Fibroblast of lung (primary cell): Measurements from ENCODE around the gene NUP214. TPM values are rescaled to one million over a fixed set of nuclear protein-coding genes. Genes with fewer than 3 reads are reported as not detected.
A peak's percentile ranks its signal among the peaks of the same experiment; 100 is the strongest.
"Not testable (repeated sequence)": the region's sequence is repeated elsewhere in the genome, so short reads cannot be mapped to it uniquely, and the experiment has no call there.

Experiments
- DNase-seq, 2 donors: peaks; one replicate each; pipeline versions ENCODE4 v3.0.0 to v3.0.0-alpha.2; 2010; ENCODE audit warnings: low read depth in 2 of 2
- H2AFZ ChIP-seq: 2 replicates; pipeline ENCODE4 v1.5.1; 2012; ENCODE audit warnings: low read length, control low read depth, inconsistent platforms
- H3K27ac ChIP-seq: 2 replicates; pipeline ENCODE4 v1.5.1; 2011; ENCODE audit warnings: low read length, control low read depth; ENCODE audit not compliant: insufficient read depth
- H3K27me3 ChIP-seq: 2 replicates; pipeline ENCODE4 v1.5.1; 2011; ENCODE audit warnings: mild to moderate bottlenecking, low read length; ENCODE audit not compliant: control insufficient read depth, insufficient read depth
- H3K36me3 ChIP-seq: 2 replicates; pipeline ENCODE4 v1.5.1; 2011; ENCODE audit warnings: low read length; ENCODE audit not compliant: control insufficient read depth, insufficient read depth
- H3K4me1 ChIP-seq: 2 replicates; pipeline ENCODE4 v1.5.1; 2011; ENCODE audit warnings: low read length; ENCODE audit not compliant: control insufficient read depth, insufficient read depth; ENCODE audit errors: extremely low read depth
- H3K4me2 ChIP-seq: 2 replicates; pipeline ENCODE4 v1.5.1; 2011; ENCODE audit warnings: low read length, control low read depth; ENCODE audit not compliant: insufficient read depth; ENCODE audit errors: extremely low read depth
- H3K4me3 ChIP-seq, 4 experiments: fragments of 200-600 bp in 1 of 4; sonication (generic) in 1 of 4; replicated peaks in 1 of 4; 2 replicates each; pipeline ENCODE4 v1.5.1; 2011 to 2016; ENCODE audit warnings: low read length in 4 of 4, low read depth in 3 of 4, mild to moderate bottlenecking in 3 of 4, control low read depth in 2 of 4, inconsistent platforms in 1 of 4, mixed read lengths in 1 of 4; ENCODE audit not compliant: insufficient read depth in 1 of 4; ENCODE audit errors: control extremely low read depth in 1 of 4
- H3K79me2 ChIP-seq: 2 replicates; pipeline ENCODE4 v1.5.1; 2012; ENCODE audit warnings: mild to moderate bottlenecking, low read length, inconsistent platforms; ENCODE audit not compliant: control insufficient read depth, insufficient read depth
- H3K9ac ChIP-seq: 2 replicates; pipeline ENCODE4 v1.5.1; 2011; ENCODE audit warnings: mild to moderate bottlenecking, low read length, control low read depth; ENCODE audit not compliant: insufficient read depth
- H3K9me3 ChIP-seq: 2 replicates; pipeline ENCODE4 v1.5.1; 2012; ENCODE audit warnings: low read depth, low read length; ENCODE audit not compliant: control insufficient read depth, insufficient read depth
- H4K20me1 ChIP-seq: 2 replicates; pipeline ENCODE4 v1.5.1; 2011; ENCODE audit warnings: low read length; ENCODE audit not compliant: control insufficient read depth, insufficient read depth; ENCODE audit errors: extremely low read depth
- EZH2 ChIP-seq: IDR thresholded peaks from 2 replicates; pipeline ENCODE4 v1.5.1; 2012; ENCODE audit warnings: low read length, control low read depth, mild to moderate bottlenecking; ENCODE audit errors: missing control alignments
- polyA plus RNA-seq, 2 donors: library from polyadenylated mRNA; depleted of rRNA in 1 of 2; stranded (reverse) in 1 of 2; unstranded in 1 of 2; fragments of >200 nt; gene quantifications; 2 replicates each; pipeline ENCODE4 v1.2.1, GENCODE V29; 2011 to 2012; ENCODE audit warnings: missing spikeins in 1 of 2
- total RNA-seq: library from RNA; depleted of rRNA; stranded (reverse); fragments of >200 nt; gene quantifications from 2 replicates; pipeline ENCODE4 v1.2.1, GENCODE V29; 2014
- TF ChIP-seq, protein P1 (sequence below), 2 donors: IDR thresholded peaks in 1 of 2; conservative IDR thresholded peaks in 1 of 2; 1 replicate in 1 of 2; 2 replicates in 1 of 2; pipeline ENCODE4 v1.5.1; 2011 to 2012; ENCODE audit warnings: low read length in 2 of 2, control low read depth in 1 of 2, inconsistent platforms in 1 of 2, low read depth in 1 of 2, mild to moderate bottlenecking in 1 of 2

The NUP214 gene
- total and polyA plus RNA-seq, 2 donors (not counting 1 experiment from before 2014, with no cell fraction given): 5.0 to 12.2 TPM

DNA sequence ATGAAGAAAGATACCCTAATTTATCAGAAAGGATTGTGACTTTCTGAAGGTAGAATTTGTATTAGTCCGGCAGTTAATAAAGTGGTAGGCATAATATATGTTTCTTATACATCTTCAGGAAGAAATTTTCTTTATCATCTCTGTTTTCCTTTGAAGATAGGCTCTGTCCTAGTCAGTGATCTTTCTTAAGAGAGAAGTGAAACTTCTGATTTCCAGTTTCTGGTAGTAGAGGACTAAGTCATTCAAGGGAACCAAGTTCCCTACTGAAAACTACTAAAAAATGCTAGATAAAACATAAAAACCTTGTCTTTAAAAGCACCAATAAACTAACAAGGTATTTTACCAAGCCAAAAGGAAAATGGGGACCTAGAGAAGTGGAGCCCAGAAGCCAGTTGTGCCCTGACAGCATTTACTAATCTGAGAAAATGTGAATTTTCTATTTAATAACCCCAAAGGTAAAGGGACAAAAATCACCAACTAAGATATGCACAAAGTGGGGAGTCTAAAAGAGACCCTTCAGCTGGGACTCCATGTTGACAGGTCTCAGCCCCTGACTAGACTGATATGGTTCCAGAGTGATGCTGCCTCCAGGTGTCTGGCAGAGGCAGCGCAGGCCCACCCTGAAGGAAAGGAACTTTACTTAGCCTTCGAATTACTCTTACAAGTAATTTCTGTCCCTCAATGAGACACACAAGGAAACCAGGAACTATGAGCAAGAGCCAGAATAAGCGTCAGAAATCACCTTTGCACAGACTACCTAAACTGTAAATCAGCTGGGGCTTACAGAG, 78.2 kb downstream of the NUP214 start:
- Histone ChIP-seq H3K9me3 (no peaks in the 10 kb centered on the region), H3K27ac (no peak overlapping the region), H3K79me2 (no peaks in the 10 kb centered on the region), H3K4me1 (no peaks in the 10 kb centered on the region), H4K20me1 (no peaks in the 10 kb centered on the region), H3K4me2 (no peak overlapping the region), H3K36me3 (peaks cover 5% of the 10 kb centered on the region), H3K4me3 (no peak overlapping the region), H3K27me3 (no peaks in the 10 kb centered on the region), H3K9ac (no peak overlapping the region), H2AFZ (no peak overlapping the region)
- TF ChIP-seq, protein P1, sequence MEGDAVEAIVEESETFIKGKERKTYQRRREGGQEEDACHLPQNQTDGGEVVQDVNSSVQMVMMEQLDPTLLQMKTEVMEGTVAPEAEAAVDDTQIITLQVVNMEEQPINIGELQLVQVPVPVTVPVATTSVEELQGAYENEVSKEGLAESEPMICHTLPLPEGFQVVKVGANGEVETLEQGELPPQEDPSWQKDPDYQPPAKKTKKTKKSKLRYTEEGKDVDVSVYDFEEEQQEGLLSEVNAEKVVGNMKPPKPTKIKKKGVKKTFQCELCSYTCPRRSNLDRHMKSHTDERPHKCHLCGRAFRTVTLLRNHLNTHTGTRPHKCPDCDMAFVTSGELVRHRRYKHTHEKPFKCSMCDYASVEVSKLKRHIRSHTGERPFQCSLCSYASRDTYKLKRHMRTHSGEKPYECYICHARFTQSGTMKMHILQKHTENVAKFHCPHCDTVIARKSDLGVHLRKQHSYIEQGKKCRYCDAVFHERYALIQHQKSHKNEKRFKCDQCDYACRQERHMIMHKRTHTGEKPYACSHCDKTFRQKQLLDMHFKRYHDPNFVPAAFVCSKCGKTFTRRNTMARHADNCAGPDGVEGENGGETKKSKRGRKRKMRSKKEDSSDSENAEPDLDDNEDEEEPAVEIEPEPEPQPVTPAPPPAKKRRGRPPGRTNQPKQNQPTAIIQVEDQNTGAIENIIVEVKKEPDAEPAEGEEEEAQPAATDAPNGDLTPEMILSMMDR (conservative IDR thresholded peaks at IDR 0.05 in 1 of 2, IDR thresholded peaks at IDR 0.05 in 1 of 2; ENCODE audit: low read depth in 1 of 2, low read length in 2 of 2): peak in 1 of 2 donors; percentile 25
- TF ChIP-seq EZH2: no peak
- DNase-seq: no peak

DNA sequence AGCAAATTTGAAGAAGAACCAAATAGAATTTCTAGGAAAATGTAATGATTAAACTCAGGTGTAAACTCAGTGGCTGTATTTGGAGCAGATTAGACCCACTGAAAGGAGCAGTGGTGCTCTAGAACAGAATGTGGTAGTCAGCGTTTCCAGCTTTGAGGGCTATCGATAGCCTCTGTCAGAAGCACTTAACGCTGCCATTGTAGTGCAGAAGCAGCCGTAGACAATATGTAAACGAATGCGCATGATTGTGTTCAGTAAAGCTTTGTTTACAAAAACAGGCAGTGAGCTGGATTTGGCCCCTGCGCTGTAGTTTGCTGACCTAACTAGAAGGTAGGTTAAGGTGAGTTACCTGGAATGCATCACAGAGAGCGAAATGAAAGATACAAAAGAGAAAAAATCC, 78.9 kb downstream of the NUP214 start:
- H2AFZ ChIP-seq: no peak overlapping the region
- no peaks in the 10 kb centered on the region for H3K27me3 ChIP-seq
- TF ChIP-seq, protein P1 (conservative IDR thresholded peaks at IDR 0.05 in 1 of 2, IDR thresholded peaks at IDR 0.05 in 1 of 2; ENCODE audit: low read depth in 1 of 2, low read length in 2 of 2): no peak
- TF ChIP-seq EZH2: no peak
- no peaks in the 10 kb centered on the region for H3K4me1 ChIP-seq
- H4K20me1 ChIP-seq: no peaks in the 10 kb centered on the region
- no peak overlapping the region for H3K4me2 ChIP-seq
- H3K27ac ChIP-seq: no peak overlapping the region
- no peaks in the 10 kb centered on the region for H3K9me3 ChIP-seq
- DNase-seq: no peak
- H3K79me2 ChIP-seq: no peaks in the 10 kb centered on the region
- no peak overlapping the region for H3K9ac ChIP-seq
- no peak overlapping the region for H3K4me3 ChIP-seq
- peaks cover 3% of the 10 kb centered on the region for H3K36me3 ChIP-seq

DNA sequence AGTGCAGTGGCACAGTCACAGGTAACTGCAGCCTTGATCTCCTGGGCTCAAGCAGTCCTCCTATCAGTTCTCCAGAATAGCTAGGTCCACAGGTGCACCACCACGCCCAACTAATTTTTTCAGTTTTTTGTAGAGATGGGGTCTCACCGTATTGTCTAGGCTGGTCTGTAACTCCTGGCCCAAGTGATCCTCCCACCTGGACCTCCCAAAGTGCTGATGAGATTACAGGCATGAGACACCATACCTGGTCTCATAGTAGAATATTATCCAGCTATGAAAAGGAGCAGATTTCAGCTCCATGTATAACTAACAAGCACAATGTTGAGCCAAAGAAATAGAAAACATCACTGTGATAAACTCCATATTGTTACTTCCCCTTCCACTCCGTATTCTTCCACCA, 81.1 kb downstream of the NUP214 start:
- Histone ChIP-seq H3K4me2 (no peak overlapping the region), H4K20me1 (no peaks in the 10 kb centered on the region), H3K9ac (no peak overlapping the region), H3K27ac (no peak overlapping the region), H3K27me3 (no peaks in the 10 kb centered on the region), H3K9me3 (no peaks in the 10 kb centered on the region), H2AFZ (no peak overlapping the region), H3K79me2 (no peaks in the 10 kb centered on the region), H3K36me3 (peaks cover 1% of the 10 kb centered on the region), H3K4me1 (no peaks in the 10 kb centered on the region), H3K4me3 (no peak overlapping the region)
- no peak for DNase-seq
- TF ChIP-seq, protein P1 (conservative IDR thresholded peaks at IDR 0.05 in 1 of 2, IDR thresholded peaks at IDR 0.05 in 1 of 2; ENCODE audit: low read depth in 1 of 2, low read length in 2 of 2): no peak
- no peak for TF ChIP-seq EZH2

DNA sequence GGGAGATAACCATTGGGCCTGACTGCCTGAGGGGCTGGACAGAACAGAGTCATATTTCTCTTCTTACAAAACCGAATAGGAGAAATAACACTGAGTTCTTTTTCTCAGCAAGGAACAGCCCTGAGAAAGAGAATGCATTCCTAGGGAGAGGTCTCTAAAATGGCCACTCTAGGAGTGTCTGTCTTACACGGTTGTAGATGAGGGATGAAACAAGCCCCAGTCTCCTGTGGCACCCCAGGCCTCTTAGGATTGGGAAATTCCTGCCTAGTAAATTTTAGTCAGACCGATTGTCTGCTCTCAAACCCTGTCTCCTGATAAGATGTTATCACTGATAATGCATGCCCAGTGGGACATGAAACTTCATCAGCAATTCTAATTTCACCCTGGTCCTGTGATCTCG, 86.5 kb downstream of the NUP214 start:
- H3K4me3 ChIP-seq, H3K36me3 ChIP-seq, H3K9me3 ChIP-seq, H3K27me3 ChIP-seq, H3K79me2 ChIP-seq, H3K4me1 ChIP-seq, H3K27ac ChIP-seq, DNase-seq, H4K20me1 ChIP-seq, H2AFZ ChIP-seq, H3K4me2 ChIP-seq, H3K9ac ChIP-seq: not testable (repeated sequence)
